HEK293T (cell line): ENCODE data around the gene RASGRP3.

Experiments
- BHLHE40 ChIP-seq: fragments of 450-650 bp; IDR thresholded peaks from 2 replicates; pipeline ENCODE4 v1.6.1; 2016; ENCODE audit warnings: mild to moderate bottlenecking, moderate library complexity, borderline replicate concordance
- FOXA1 ChIP-seq: fragments of 450-650 bp; IDR thresholded peaks from 2 replicates; pipeline ENCODE4 v1.6.1; 2016; ENCODE audit warnings: mild to moderate bottlenecking
- FOXK2 ChIP-seq: fragments of 450-650 bp; IDR thresholded peaks from 2 replicates; pipeline ENCODE4 v1.6.1; 2016; ENCODE audit warnings: mild to moderate bottlenecking
- L3MBTL2 ChIP-seq: fragments of 450-650 bp; conservative IDR thresholded peaks from 2 replicates; pipeline ENCODE4 v1.6.1; 2016; ENCODE audit warnings: mild to moderate bottlenecking
- SP1 ChIP-seq: fragments of 450-650 bp; IDR thresholded peaks from 2 replicates; pipeline ENCODE4 v1.6.1; 2017
- TARDBP ChIP-seq: fragments of 450-650 bp; IDR thresholded peaks from 2 replicates; pipeline ENCODE4 v1.6.1; 2016
- ZNF384 ChIP-seq: fragments of 450-650 bp; IDR thresholded peaks from 2 replicates; pipeline ENCODE4 v1.6.1; 2016
- TF ChIP-seq, protein P1 (sequence below): fragments of 450-650 bp; IDR thresholded peaks from 2 replicates; pipeline ENCODE4 v1.6.1; 2016

DNA sequence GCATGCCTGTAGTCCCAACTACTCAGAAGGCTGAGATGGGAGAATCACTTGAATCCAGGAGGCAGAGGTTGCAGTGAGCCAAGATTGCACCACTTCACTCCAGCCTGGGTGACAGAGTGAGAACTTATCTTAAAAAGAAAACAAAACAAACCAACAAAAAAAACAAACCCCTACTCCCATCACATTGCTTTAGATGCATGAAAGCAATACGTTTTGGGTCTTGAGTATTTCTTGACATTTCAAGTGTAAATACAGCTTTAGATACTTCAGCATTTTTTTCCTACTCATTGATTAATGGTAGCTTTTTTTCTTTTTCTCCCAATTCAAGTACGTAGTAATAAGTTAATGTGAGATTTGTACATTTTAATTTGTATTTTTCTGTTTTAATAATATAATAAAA is 20.3 kb downstream of the RASGRP3 start:
- TF ChIP-seq ZNF384, result no peak
- no peak for TF ChIP-seq L3MBTL2
- TF ChIP-seq BHLHE40, result no peak
- TF ChIP-seq FOXA1, result no peak
- TF ChIP-seq TARDBP, result no peak
- no peak for TF ChIP-seq FOXK2
- TF ChIP-seq, protein P1, sequence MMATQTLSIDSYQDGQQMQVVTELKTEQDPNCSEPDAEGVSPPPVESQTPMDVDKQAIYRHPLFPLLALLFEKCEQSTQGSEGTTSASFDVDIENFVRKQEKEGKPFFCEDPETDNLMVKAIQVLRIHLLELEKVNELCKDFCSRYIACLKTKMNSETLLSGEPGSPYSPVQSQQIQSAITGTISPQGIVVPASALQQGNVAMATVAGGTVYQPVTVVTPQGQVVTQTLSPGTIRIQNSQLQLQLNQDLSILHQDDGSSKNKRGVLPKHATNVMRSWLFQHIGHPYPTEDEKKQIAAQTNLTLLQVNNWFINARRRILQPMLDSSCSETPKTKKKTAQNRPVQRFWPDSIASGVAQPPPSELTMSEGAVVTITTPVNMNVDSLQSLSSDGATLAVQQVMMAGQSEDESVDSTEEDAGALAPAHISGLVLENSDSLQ, result no peak
- no peak for TF ChIP-seq SP1
